Heart left ventricle (tissue), 13 donors: ENCODE data around the gene KRTAP4-11.

Experiments
- POLR2A ChIP-seq, 2 donors: fragments of 450-650 bp; IDR thresholded peaks; one replicate each; pipeline ENCODE4 v1.6.1; 2017; ENCODE audit warnings: antibody characterized with exemption in 2 of 2, mild to moderate bottlenecking in 2 of 2, moderate library complexity in 2 of 2
- TF ChIP-seq, protein P1 (sequence below), 12 donors: fragments of 200-600 bp; sonication (generic) in 4 of 12; IDR thresholded peaks; one replicate each; pipeline versions ENCODE4 v1.5.0 to v1.8.0; 2018 to 2022; ENCODE audit warnings: antibody characterized with exemption in 12 of 12, mild to moderate bottlenecking in 5 of 12
- donor health status: ischemic (EF 13 %, LVEDD 7.1; RV severe dilation, severe dysfunction).
- donor health status: DM: no; HTN: yes; CAD: no.
- donor health status: DM: no; HTN: no; CAD: no.
- donor health status: ischemic (EF 25% LVEDD 6.9; RV normal size, moderate dysfunction).
- donor health status: ischemic (EF 25% LVEDD 5.7; RV mildly dilated, moderate dysfunction).
- donor health status: ischemic (EF 35%, LVEDD 5.7; RV mildly dilated, moderate dysfunction).
- donor health status: nonischemic (EF 11% LVEDD 7.7; RV severe dilation, severe dysfunction).
- donor health status: DM: yes; HTN: yes; CAD: no.
- donor health status: PGD.
- donor health status: ischemic (EF 29% LVEDD 5.4; RV normal size, mild dysfunction).
- donor health status: nonischemic (EF 23%, LVEDD 6.1; RV moderate dilation, normal function).

DNA sequence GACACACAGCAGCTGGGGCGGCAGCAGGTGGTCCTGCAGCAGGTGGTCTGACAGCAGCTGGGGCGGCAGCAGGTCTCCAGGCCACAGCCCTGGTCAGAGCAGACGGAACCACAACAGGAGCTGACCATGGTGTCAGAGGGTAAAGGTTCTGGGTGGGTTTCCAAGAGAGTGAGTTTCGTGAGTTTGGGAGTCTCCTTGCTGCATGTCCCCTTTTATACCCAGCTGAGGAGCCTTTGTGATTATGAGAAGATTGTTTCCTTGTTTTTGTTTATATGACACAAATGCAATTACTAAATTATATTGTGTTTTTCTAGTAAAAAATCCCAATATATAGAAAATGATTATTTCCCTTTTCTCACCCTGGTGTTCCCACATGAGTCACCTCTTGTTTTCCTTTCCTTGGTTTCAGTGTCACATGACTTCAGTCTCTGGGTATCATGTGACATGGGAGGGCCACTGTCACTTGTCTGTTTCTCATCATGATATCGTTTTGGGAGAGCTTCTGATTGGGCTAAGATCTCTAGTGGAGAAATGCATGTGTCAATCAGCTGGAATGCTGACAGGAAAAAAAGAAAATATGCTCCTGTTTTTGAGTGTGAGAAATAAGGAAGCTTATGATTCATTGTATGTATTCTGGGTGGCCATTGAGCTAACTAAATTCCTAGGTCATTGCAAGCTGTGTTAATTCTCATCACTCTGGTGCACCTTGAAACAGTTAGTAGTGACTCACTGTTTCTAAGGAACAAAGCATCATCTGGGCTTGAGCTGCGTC is 22.4 kb upstream of the KRTAP4-11 start, which contains the start of gene KRTAP4-6:
- TF ChIP-seq, protein P1, sequence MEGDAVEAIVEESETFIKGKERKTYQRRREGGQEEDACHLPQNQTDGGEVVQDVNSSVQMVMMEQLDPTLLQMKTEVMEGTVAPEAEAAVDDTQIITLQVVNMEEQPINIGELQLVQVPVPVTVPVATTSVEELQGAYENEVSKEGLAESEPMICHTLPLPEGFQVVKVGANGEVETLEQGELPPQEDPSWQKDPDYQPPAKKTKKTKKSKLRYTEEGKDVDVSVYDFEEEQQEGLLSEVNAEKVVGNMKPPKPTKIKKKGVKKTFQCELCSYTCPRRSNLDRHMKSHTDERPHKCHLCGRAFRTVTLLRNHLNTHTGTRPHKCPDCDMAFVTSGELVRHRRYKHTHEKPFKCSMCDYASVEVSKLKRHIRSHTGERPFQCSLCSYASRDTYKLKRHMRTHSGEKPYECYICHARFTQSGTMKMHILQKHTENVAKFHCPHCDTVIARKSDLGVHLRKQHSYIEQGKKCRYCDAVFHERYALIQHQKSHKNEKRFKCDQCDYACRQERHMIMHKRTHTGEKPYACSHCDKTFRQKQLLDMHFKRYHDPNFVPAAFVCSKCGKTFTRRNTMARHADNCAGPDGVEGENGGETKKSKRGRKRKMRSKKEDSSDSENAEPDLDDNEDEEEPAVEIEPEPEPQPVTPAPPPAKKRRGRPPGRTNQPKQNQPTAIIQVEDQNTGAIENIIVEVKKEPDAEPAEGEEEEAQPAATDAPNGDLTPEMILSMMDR (IDR thresholded peaks at IDR 0.05), result no peak
- no peak for TF ChIP-seq POLR2A (IDR thresholded peaks at IDR 0.05)
